OCI-M2 (cell line): ENCODE results near the gene SLC41A3.
"Not testable (repeated sequence)": the region's sequence is repeated elsewhere in the genome, so short reads cannot be mapped to it uniquely, and the experiment has no call there.

Experiments used
- DNase-seq: peaks from one replicate; lab custom pipeline; 2025; ENCODE audit not compliant: unreplicated experiment; lab: John Stamatoyannopoulos, UW

Gene SLC41A3

GRCh38 chr3:126054870-126055269, 29.1 kb downstream of the SLC41A3 start:
- no peak for DNase-seq

- DNase-seq: no peak
Observed at GRCh38 chr3:126053949-126054569, 29.9 kb downstream of the SLC41A3 start.

- DNase-seq: no peak
Observed at GRCh38 chr3:126053513-126053912, 30.4 kb downstream of the SLC41A3 start.

- DNase-seq: no peak
Observed at GRCh38 chr3:126052196-126053058, 31.5 kb downstream of the SLC41A3 start.

GRCh38 chr3:126051741-126052140, 32.2 kb downstream of the SLC41A3 start:
- no peak for DNase-seq

- no peak for DNase-seq
Observed at GRCh38 chr3:126051234-126051633, 32.7 kb downstream of the SLC41A3 start.

GRCh38 chr3:126050626-126051025, 33.3 kb downstream of the SLC41A3 start:
- DNase-seq: no peak

GRCh38 chr3:126050050-126050392, 33.9 kb downstream of the SLC41A3 start:
- DNase-seq: no peak

- DNase-seq: no peak
Observed at GRCh38 chr3:126049289-126050049, 34.5 kb downstream of the SLC41A3 start.

- no peak for DNase-seq
Observed at GRCh38 chr3:126040386-126040785, 43.5 kb downstream of the SLC41A3 start.

- no peak for DNase-seq
Observed at GRCh38 chr3:126039870-126040269, 44.1 kb downstream of the SLC41A3 start.

GRCh38 chr3:126038791-126039190, 45.1 kb downstream of the SLC41A3 start:
- not testable (repeated sequence) for DNase-seq

- DNase-seq: no peak
Observed at GRCh38 chr3:126036056-126036549, 47.8 kb downstream of the SLC41A3 start.

- no peak for DNase-seq
Observed at GRCh38 chr3:126035362-126036050, 48.4 kb downstream of the SLC41A3 start.

GRCh38 chr3:126034481-126035361, 49.2 kb downstream of the SLC41A3 start:
- DNase-seq: no peak

GRCh38 chr3:126033765-126034164, 50.2 kb downstream of the SLC41A3 start:
- DNase-seq: no peak

- no peak for DNase-seq
Observed at GRCh38 chr3:126033051-126033745, 50.7 kb downstream of the SLC41A3 start.

- DNase-seq: no peak
Observed at GRCh38 chr3:126031981-126032471, 51.9 kb downstream of the SLC41A3 start.

- no peak for DNase-seq
Observed at GRCh38 chr3:126030455-126030854, 53.5 kb downstream of the SLC41A3 start.
